ENCODE measurements around the gene SLC16A4.
"Not testable (repeated sequence)": the region's sequence is repeated elsewhere in the genome, so short reads cannot be mapped to it uniquely, and the experiment has no call there.

SLC16A4 gene

GRCh38 chr1:110408488-110408887 is 17.7 kb upstream of the SLC16A4 start:
- no peak for DNase-seq (ENCODE audit: low read depth in 2 of 2)

DNA sequence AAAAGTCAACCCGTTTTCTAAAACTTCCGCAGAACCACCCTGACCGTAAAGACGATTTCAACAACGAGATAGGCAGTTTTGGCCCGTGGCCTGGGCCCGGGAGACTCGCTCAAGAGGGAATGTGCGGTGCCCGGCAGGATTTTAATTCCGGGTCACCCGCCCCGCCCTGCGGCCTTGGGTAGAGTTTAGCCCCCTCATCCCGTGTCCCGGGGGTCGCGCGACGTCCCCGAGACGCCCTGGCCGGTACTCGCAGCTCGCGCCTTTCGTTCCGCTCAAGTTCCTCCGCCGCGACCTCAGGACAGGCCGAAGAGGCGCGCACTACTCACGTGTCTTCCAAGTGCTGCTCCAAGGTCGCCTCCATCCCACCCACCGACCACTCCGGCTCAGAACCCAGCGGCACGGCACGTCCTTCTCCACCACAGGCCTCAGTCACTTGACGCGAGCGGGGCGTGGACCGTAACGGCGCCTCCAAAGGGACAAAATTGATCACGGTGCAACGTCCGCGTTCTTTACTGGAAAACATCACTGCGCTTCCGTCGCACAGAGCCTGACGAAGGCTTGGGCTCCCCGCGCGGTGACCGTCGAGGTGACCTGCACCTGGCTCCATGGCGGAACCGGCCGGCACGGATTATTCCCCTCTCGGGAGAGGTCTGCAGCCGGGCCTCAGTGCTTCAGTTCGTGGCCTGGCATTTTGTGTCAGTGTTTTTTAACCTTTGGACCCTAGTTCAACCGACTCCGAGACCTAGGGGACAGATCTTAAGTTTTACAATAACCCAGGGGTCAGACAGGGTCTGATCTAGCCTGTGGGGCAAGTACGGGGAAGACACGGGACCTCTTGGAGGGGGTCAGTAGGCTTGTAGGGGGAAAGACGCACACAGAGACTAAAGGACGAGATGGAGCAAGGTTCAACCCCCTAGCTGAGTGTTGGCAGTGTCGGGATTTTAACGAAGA is 16.7 kb upstream of the SLC16A4 start, which contains the start of gene LAMTOR5:
Gene LAMTOR5 (minus strand): TSS at position 435 of the 951 bp plus-strand sequence. CDS start 74 bp downstream, at position 361.
- DNase-seq (ENCODE audit: low read depth in 2 of 2): peak; percentile 88 to 92

DNA sequence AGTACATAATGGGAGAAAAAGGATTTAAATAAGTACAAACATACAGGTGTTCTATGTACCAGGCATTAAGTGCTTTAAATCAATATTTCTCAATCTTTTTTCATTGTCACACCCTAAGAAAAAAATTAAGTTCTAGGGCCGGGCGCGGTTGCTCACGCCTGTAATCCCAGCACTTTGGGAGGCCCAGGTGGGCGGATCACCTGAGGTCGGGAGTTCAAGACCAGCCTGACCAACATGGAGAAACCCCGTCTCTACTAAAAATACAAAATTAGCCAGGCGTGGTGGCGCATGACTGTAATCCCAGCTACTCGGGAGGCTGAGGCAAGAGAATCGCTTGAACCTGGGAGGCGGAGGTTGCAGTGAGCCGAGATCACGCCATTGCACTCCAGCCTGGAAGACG is 15.6 kb upstream of the SLC16A4 start:
- not testable (repeated sequence) for DNase-seq (ENCODE audit: low read depth in 2 of 2)

DNA sequence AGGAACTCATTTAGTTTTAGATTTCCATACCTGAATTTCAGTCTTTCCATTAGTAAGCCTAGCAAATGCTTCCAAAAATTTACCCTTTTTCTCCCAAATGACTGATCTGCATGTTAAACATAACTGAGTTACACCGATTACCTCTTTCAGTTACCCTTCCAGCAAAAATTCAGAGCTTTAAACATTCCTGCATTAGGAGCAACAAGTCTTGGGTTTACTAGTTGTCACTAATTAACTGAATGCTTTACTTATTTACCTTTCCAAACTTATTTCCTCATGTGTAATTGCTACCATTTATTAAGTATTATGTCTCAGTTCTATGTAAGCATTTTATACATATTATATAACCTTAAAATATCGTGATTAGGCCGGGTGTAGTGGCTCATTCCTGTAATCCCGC is 13.6 kb upstream of the SLC16A4 start:
- DNase-seq (ENCODE audit: low read depth in 2 of 2): no peak

DNA sequence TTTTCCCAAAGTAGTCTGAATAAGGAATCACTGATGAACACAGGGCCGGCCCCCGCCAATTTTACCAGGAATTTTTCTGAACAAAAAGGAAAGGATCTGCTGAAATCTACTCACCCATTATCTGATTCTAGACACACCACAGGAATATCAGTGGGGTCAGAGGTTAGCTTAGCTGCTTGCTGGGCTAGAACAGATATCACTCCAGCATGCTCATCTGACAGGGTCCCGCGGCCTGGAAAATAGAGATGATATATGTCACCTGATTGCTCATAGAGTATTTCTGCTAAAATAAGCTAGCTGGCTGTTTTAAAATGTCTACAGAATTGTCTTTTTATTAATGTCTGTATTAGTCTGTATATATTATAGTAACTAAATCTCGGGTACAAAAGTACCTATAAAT is 13.0 kb upstream of the SLC16A4 start:
- DNase-seq (ENCODE audit: low read depth in 2 of 2): no peak

DNA sequence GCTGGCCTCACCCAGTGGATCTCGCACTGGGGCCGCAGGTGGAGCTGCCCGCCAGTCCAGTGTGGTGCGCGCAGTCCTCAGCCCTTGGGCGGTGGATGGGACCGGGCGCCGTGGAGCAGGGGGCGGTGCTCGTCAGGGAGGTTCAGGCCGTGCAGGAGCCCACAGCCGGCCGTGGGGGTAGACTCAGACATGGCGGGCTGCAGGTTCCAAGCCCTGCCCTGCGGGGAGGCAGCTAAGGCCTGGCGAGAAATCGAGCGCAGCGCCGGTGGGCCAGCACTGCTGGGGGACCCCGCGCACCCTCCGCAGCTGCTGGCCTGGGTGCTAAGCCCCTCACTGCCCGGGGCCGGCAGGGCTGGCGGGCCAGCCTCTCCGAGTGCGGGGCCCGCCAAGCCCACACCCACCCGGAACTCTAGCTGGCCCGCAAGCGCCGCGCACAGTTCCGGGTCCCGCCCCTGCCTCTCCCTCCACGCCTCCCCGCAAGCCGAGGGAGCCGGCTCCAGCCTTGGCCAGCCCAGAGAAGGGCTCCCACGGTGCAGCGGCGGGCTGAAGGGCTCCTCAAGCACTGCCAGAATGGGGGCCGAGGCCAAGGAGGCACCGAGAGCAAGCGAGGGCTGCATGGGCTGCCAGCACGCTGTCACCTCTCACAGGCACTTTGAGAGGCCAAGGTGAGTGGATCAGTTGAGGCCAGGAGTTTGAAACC is 5.6 kb upstream of the SLC16A4 start:
- DNase-seq (ENCODE audit: low read depth in 2 of 2): not testable (repeated sequence)

DNA sequence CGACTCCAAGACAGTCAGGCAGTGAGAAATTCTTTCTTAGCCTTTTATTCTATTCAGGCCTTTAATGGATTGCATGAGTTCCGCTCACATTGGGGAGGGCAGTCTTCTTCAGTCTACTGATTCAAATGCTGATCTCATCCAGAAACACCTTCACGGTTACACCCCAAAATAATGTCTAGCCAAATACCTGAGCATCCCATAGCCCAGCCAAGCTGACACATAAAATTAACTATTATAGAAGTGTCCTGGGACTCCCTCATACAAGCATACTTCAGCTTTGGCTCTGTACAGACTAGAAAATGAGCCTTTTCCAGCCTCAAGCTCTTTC is 3.6 kb upstream of the SLC16A4 start:
- DNase-seq (ENCODE audit: low read depth in 2 of 2): no peak

DNA sequence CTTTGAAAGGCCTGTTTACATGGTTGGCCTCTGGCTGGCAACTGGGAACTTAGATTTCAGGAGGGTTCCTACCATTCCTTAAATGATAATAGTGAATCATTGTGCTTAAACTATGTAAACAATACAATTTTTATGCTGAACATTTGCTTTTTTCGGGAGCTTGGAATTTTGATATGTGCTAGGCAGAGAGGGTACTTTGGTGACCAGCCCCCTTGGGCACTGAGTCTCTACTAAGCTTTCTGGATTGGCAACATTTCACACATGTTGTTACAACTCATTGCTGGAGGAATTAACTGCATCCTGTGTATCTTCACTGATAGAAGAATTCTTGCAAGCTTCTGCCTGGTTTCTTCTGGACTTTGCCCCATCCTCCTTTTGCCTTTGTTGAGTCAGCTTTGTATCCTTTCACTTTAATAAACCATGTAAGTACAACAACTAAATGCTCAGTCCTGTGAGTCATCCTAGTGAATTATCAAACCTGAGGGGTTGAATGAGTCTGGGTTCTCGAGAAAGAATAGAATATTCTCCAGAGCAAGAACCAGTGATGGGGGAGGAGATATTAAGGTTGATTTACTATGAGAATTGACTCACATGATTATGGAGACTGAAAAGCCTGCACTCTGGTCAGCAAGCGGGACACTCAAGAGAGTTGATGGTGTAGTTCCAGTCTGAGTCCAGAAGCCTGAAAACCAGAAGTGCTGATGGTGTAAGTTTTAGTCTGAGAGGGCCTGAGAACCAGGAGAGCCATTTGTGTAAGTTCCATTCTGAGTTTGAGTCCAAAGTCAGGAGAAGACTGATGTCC is 3.1 kb upstream of the SLC16A4 start:
- DNase-seq (ENCODE audit: low read depth in 2 of 2): no peak

GRCh38 chr1:110393286-110393685 is 2.5 kb upstream of the SLC16A4 start:
- DNase-seq (ENCODE audit: low read depth in 2 of 2): no peak

DNA sequence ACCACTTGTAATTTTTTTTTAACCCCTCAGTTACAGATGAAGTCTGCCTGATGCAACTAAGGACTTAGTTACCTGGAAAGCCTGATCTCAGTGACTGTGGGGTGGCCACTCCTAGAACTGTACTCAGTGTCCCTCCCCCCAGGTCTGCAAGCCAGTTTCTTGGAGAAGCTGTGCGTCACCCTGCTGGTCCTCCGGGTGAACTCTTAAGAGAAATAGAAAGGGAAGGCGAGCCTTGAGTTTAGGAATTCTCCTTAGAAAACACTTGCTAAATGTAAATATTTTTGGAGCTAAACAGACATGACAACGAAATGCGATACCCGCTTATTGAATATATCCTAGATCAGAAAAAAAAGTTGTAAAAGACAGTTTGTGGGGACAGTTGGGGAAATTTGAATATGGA is 730 bp downstream of the SLC16A4 start:
- DNase-seq (ENCODE audit: low read depth in 2 of 2): no peak

DNA sequence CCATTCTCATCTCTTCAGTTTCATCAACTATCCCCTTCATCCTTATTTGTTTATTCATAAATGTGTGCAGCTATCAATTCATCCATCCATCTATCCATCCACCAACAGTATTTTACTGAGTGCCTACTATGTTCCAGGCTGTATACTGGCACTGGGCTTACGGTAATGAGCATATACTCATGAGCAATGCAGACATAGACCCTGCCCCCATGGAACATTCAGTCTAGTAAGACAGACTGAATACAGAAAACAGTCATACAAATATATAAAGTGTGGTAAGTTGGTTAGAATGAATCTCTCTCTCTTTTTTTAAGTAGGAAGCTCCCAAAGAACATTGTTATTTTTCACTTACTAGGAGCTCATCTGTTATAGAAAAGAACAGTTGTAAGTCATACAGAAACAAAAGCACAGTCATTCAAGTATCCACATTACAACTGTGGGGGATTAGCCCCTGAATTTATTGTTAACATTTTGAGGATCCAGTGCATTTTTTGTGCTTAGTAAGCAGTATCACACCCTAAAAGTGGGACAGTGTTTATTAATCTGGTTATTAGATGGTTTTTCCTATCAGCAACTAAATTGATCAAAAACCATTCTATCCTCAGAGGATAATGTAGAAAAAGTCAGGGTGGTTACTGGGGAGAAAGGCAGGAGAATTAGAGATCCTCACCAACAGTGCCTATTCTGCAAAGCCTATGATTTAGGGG is 3.6 kb downstream of the SLC16A4 start:
- DNase-seq (ENCODE audit: low read depth in 2 of 2): no peak

GRCh38 chr1:110385369-110385768 is 5.5 kb downstream of the SLC16A4 start:
- no peak for DNase-seq (ENCODE audit: low read depth in 2 of 2)

GRCh38 chr1:110384581-110385321 is 6.1 kb downstream of the SLC16A4 start:
- DNase-seq (ENCODE audit: low read depth in 2 of 2): no peak

DNA sequence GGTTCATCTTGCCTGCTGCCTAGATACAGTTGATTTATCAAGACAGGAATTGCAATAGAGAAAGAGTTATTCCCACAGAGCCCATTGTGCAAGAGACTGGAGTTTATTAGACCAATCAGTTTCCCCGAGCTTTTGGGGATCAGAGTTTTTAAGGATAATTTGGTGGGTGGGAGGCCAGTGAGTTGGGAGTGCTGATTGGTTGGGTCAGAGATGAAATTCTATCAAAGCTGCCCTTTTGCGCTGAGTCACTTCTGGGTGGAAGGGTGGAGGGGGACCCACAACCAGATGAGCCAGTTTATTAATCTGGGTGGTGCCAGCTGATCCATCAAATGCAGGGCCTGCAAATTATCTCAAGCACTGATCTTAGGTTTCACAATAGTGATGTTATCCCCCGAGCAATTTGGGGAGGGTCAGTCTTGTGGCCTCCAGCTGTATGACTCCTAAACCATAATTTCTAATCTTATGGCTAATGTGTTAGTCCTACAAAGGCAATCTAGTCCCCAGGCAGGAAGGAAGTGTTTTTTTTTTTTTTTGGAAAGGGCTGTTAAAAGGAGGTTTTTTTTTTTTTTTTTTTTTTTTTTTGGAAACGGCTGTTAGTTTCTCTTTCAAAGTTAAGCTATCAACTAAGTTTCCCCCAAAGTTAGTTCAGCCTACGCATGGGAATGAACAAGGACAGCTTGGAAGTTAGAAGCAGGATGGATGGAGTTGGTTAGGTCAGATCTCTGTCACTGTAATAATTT is 7.4 kb downstream of the SLC16A4 start:
- DNase-seq (ENCODE audit: low read depth in 2 of 2): no peak

GRCh38 chr1:110380672-110381283 is 10.0 kb downstream of the SLC16A4 start:
- no peak for DNase-seq (ENCODE audit: low read depth in 2 of 2)

DNA sequence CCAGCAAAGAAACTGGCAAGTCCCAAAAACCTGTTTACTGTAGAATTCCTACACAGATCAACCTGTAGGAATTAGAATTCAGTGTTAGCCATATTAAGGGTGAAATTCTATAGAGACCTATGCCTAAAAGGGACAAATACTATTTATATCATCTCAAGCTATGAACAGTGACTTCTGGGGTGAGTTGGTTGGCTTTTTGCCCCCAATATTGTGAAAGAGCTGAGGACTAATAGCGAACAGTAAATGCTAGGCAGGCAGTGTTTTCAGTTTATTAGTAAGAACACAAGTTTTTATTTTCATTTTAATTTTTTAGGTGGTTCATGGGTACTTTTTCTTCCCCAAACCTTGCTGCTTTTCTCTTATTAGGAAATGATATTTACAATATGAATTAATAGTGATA is 15.3 kb downstream of the SLC16A4 start:
- no peak for DNase-seq (ENCODE audit: low read depth in 2 of 2)

DNA sequence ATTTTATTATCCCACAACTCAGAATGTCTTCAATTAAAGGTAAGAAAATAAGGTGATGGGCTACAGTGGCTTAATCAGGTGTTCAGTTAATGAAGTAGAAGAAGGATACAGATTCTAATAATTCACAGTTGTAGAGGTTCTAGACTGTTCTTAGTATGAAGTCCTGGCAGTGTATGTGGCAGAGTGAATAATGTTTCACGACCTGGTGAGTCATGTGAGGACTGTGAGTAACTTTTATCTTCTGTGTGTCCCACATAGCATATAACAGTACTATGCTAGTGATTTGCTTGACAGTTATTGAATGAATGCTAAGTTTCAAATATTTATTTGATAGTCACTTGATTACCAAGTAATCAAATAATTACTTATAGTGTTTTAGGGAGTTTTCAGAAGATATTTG is 20.0 kb downstream of the SLC16A4 start:
- no peak for DNase-seq (ENCODE audit: low read depth in 2 of 2)

DNA sequence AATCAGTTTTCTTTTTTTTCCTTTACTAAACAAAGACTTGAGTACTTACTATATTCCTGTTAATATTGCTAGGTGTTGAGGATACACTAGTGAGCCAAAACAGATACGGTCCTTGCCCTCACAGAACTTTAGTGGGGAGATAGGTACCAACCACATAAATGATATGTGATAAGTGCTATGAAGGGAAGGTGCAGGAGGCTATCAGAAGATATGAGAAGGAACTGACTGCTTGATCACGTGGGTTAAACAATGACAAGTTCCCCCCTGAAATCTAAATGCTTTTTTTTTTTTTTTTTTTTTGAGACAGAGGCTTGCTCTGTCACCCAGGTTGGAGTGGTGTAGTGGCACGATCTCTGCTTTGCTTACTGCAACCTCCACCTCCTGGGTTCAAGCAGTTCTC is 26.6 kb downstream of the SLC16A4 start:
- no peak for DNase-seq (ENCODE audit: low read depth in 2 of 2)

GRCh38 chr1:110361856-110362255 is 29.0 kb downstream of the SLC16A4 start:
- no peak for DNase-seq (ENCODE audit: low read depth in 2 of 2)

DNA sequence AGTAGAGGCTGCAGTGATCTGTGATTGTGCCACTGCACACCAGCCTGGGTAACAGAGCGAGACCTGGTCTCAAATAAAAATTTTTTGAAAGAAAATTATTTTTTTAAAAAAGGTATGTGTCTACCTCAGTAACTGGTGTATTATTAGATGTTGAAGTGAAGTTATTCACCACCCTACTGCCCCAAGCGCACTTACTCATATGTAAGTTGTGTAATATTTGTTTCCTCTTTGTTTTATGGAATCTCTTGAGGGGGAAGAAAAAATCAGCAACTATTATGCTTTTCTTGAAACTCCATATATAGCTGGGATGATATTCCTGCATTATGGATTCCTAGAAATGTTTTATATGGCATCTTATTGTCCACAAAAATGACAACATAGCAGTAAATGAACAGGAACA is 30.4 kb downstream of the SLC16A4 start:
- DNase-seq (ENCODE audit: low read depth in 2 of 2): no peak
